OCI-LY1 (cell line): ENCODE results near the gene ZDHHC14.

Source experiments
- H2AFZ ChIP-seq: fragments of 200-600 bp; sonication (generic), shearing (Covaris generic); 2 replicates; pipeline ENCODE4 v1.6.0; 2014; ENCODE audit warnings: antibody characterized with exemption, mild to moderate bottlenecking, low read length
- H3F3A ChIP-seq: fragments of 200-600 bp; sonication (generic), shearing (Covaris generic); 2 replicates; pipeline ENCODE4 v1.6.0; 2014; ENCODE audit warnings: mild to moderate bottlenecking, antibody characterized with exemption, low read length, moderate library complexity; ENCODE audit not compliant: insufficient read depth
- H3K27ac ChIP-seq: fragments of 200-600 bp; sonication (generic); 2 replicates; pipeline ENCODE4 v1.5.1; 2014; ENCODE audit warnings: low read length, mixed run types, mild to moderate bottlenecking, low read depth; ENCODE audit not compliant: poor library complexity, severe bottlenecking
- H3K27me3 ChIP-seq: fragments of 200-600 bp; sonication (generic); 2 replicates; pipeline ENCODE4 v1.6.0; 2014; ENCODE audit warnings: antibody characterized with exemption, mild to moderate bottlenecking, low read length, moderate library complexity; ENCODE audit not compliant: insufficient read depth
- H3K36me3 ChIP-seq: fragments of 200-600 bp; sonication (generic); 2 replicates; pipeline ENCODE4 v1.6.1; 2014; ENCODE audit warnings: mild to moderate bottlenecking, antibody characterized with exemption, low read length, moderate library complexity, mixed read lengths; ENCODE audit not compliant: insufficient read depth
- H3K4me1 ChIP-seq: fragments of 200-600 bp; sonication (generic); 2 replicates; pipeline ENCODE4 v1.5.1; 2014; ENCODE audit warnings: mild to moderate bottlenecking, low read length, moderate library complexity; ENCODE audit not compliant: insufficient read depth, severe bottlenecking
- H3K4me2 ChIP-seq: fragments of 200-600 bp; sonication (generic), shearing (Covaris generic); 2 replicates; pipeline ENCODE4 v1.6.1; 2014; ENCODE audit warnings: low read length
- H3K4me3 ChIP-seq: fragments of 200-600 bp; sonication (generic); 2 replicates; pipeline ENCODE4 v1.5.1; 2014; ENCODE audit warnings: low read length, low read depth, mild to moderate bottlenecking, mixed read lengths; ENCODE audit not compliant: poor library complexity, severe bottlenecking
- H3K79me2 ChIP-seq: fragments of 200-600 bp; shearing (Covaris generic); 2 replicates; pipeline ENCODE4 v1.6.1; 2016; ENCODE audit warnings: mixed run types, low read length, mixed read lengths; ENCODE audit not compliant: insufficient read depth
- H3K9ac ChIP-seq: fragments of 200-600 bp; sonication (generic), shearing (Covaris generic); 2 replicates; pipeline ENCODE4 v1.6.1; 2014; ENCODE audit warnings: mild to moderate bottlenecking, low read length, mixed read lengths
- H3K9me2 ChIP-seq: fragments of 200-600 bp; sonication (generic), shearing (Covaris generic); 2 replicates; pipeline ENCODE4 v1.6.1; 2014; ENCODE audit warnings: low read depth, mild to moderate bottlenecking, low read length, mixed read lengths
- H3K9me3 ChIP-seq: fragments of 200-600 bp; shearing (Covaris generic); 2 replicates; pipeline ENCODE4 v1.6.1; 2014; ENCODE audit warnings: low read length, mixed read lengths
- H4K20me1 ChIP-seq: fragments of 200-600 bp; sonication (generic), shearing (Covaris generic); 2 replicates; pipeline ENCODE4 v1.6.0; 2016; ENCODE audit warnings: mild to moderate bottlenecking, low read length; ENCODE audit not compliant: insufficient read depth
- EZH2 ChIP-seq: fragments of 200-600 bp; sonication (generic), shearing (Covaris generic); IDR thresholded peaks from 2 replicates; pipeline ENCODE4 v1.8.0; 2017; ENCODE audit warnings: borderline replicate concordance, mixed run types, mild to moderate bottlenecking, antibody characterized with exemption, low read length, moderate library complexity, mixed read lengths
- TF ChIP-seq, protein P1 (sequence below): fragments of 200-600 bp; sonication (generic), shearing (Covaris generic); IDR thresholded peaks from 2 replicates; pipeline ENCODE4 v1.5.1; 2017; ENCODE audit warnings: mild to moderate bottlenecking, antibody characterized with exemption, low read length, moderate library complexity, mixed read lengths

ZDHHC14 gene

DNA sequence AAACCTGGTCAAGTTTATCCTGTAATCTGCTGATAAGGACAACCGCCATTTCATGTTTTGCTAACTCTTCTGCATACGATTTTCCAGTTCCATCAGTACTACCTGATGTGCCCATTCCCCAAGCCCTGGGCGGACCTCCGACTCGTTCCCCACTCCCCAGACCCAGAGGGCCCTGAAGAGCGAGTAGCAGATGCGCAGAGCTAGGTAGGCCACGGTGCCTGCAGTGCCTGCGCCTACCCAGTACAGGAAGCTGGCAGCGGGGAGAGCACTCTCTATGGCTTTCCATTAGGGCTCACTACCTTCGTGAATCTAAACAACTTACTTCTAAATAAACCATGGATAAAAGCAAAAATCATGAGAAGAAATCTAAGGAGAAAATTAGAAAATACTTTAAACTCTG is 14.3 kb upstream of the ZDHHC14 start:
- H3K4me1 ChIP-seq: peaks cover 3% of the 10 kb centered on the region
- H3K27ac ChIP-seq: no peak overlapping the region
- no peaks in the 10 kb centered on the region for H4K20me1 ChIP-seq
- H3K36me3 ChIP-seq: no peaks in the 10 kb centered on the region
- H3K79me2 ChIP-seq: no peaks in the 10 kb centered on the region
- H3F3A ChIP-seq: no peaks in the 10 kb centered on the region
- no peaks in the 10 kb centered on the region; the same call in 1 of the 2 replicates for H3K27me3 ChIP-seq
- no peak overlapping the region for H3K4me3 ChIP-seq
- no peak overlapping the region for H2AFZ ChIP-seq
- TF ChIP-seq, protein P1, sequence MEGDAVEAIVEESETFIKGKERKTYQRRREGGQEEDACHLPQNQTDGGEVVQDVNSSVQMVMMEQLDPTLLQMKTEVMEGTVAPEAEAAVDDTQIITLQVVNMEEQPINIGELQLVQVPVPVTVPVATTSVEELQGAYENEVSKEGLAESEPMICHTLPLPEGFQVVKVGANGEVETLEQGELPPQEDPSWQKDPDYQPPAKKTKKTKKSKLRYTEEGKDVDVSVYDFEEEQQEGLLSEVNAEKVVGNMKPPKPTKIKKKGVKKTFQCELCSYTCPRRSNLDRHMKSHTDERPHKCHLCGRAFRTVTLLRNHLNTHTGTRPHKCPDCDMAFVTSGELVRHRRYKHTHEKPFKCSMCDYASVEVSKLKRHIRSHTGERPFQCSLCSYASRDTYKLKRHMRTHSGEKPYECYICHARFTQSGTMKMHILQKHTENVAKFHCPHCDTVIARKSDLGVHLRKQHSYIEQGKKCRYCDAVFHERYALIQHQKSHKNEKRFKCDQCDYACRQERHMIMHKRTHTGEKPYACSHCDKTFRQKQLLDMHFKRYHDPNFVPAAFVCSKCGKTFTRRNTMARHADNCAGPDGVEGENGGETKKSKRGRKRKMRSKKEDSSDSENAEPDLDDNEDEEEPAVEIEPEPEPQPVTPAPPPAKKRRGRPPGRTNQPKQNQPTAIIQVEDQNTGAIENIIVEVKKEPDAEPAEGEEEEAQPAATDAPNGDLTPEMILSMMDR: no peak
- TF ChIP-seq EZH2: no peak
- H3K9ac ChIP-seq: no peak overlapping the region
- no peak overlapping the region for H3K4me2 ChIP-seq
- no peaks in the 10 kb centered on the region for H3K9me2 ChIP-seq
- no peaks in the 10 kb centered on the region for H3K9me3 ChIP-seq

DNA sequence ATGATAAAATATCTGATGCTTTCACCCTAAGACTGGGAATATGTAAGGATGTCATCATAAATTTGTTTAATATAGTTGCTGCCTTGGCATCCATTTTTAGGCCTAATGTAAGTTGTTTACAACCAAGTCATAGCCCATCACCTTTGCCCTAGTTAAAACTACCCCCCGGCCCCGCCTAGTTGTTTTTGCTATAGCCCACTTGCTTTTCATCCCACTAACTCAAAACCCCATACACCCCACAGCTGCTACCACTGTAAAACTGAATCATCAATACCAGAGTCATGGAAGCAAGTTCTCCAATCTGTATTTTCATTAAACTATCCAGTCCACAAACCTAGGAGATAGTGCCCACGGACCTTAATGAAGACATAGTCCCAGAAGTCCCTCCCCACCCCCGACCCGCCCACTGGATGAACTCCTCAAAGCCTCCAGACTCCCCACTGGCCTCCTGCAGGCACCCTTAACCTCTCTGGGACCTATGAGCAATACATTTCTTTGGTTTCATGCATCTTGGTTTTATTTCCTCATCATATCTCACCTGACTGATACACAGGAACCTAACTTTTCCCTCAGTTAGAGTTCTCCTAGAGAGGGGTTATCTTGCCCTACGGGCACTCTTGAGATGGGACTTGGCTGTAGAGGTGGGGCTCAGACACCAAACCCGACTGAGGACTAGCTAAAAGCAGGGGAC is 12.5 kb upstream of the ZDHHC14 start:
- Histone ChIP-seq H3K27ac (no peak overlapping the region), H3K27me3 (no peaks in the 10 kb centered on the region; the same call in 1 of the 2 replicates), H4K20me1 (no peaks in the 10 kb centered on the region), H3F3A (no peaks in the 10 kb centered on the region), H3K9ac (no peak overlapping the region), H3K9me3 (no peaks in the 10 kb centered on the region), H3K4me3 (no peak overlapping the region), H3K9me2 (no peaks in the 10 kb centered on the region), H3K4me1 (peaks cover 3% of the 10 kb centered on the region), H3K36me3 (no peaks in the 10 kb centered on the region), H3K4me2 (no peak overlapping the region), H3K79me2 (no peaks in the 10 kb centered on the region), H2AFZ (no peak overlapping the region)
- TF ChIP-seq EZH2: no peak

DNA sequence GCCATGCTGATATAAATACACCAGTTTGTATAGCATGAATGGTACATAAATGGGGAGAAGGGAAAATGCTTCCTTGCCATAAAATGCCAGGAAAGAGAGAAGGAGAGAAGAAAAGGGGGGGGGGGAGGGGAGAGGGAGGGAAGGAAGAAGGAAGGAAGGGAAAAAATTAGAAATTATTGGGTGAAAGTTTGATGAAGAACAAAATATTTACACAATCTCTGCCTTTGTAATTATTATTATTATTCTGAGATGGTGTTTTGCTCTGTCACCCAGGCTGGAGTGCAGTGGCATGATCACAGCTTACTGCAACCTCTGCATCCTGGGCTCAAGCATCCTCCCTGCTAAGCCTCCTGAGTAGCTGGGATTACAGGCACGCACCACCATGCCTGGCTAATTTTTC is 10.2 kb upstream of the ZDHHC14 start:
- Histone ChIP-seq H3F3A (no peaks in the 10 kb centered on the region), H3K9ac (no peak overlapping the region), H3K9me3 (no peaks in the 10 kb centered on the region), H4K20me1 (no peaks in the 10 kb centered on the region), H3K27me3 (no peaks in the 10 kb centered on the region; the same call in 1 of the 2 replicates), H3K4me2 (no peak overlapping the region), H3K4me3 (no peak overlapping the region), H3K9me2 (no peaks in the 10 kb centered on the region), H3K4me1 (peaks cover 3% of the 10 kb centered on the region), H2AFZ (no peak overlapping the region), H3K79me2 (no peaks in the 10 kb centered on the region), H3K36me3 (no peaks in the 10 kb centered on the region), H3K27ac (no peak overlapping the region)
- TF ChIP-seq, protein P1: no peak
- no peak for TF ChIP-seq EZH2
